Spleen (tissue), 11 donors: ENCODE results near the gene ITSN1. TPM values are rescaled to one million over a fixed set of nuclear protein-coding genes. Genes with fewer than 3 reads are reported as not detected.

ENCODE experiments used
- DNase-seq: peaks from one replicate; pipeline ENCODE4 v3.0.0-alpha.2; 2020
- H3K27ac ChIP-seq, 8 donors: fragments of 200-600 bp; sonication (generic) in 7 of 8; 1 replicate in 4 of 8; 2 replicates in 4 of 8; pipeline versions ENCODE4 v1.5.0 to v1.8.0; 2016 to 2021; ENCODE audit warnings: inconsistent platforms in 4 of 8, mild to moderate bottlenecking in 4 of 8, moderate library complexity in 1 of 8
- H3K27me3 ChIP-seq, 7 donors: fragments of 200-600 bp; sonication (generic) in 6 of 7; replicated peaks in 1 of 7; 1 replicate in 4 of 7; 2 replicates in 3 of 7; pipeline versions ENCODE4 v1.5.0 to v1.8.0; 2016 to 2021; ENCODE audit warnings: inconsistent platforms in 3 of 7, mild to moderate bottlenecking in 1 of 7
- H3K36me3 ChIP-seq, 6 donors: fragments of 200-600 bp; sonication (generic) in 5 of 6; 1 replicate in 4 of 6; 2 replicates in 2 of 6; pipeline versions ENCODE4 v1.5.0 to v1.8.0; 2016 to 2021; ENCODE audit warnings: inconsistent platforms in 2 of 6
- H3K4me1 ChIP-seq, 6 donors: fragments of 200-600 bp; sonication (generic) in 5 of 6; 1 replicate in 3 of 6; 2 replicates in 3 of 6; pipeline versions ENCODE4 v1.5.0 to v1.8.0; 2016 to 2021; ENCODE audit warnings: inconsistent platforms in 3 of 6
- H3K4me3 ChIP-seq, 8 donors: fragments of 200-600 bp; sonication (generic) in 7 of 8; 1 replicate in 4 of 8; 2 replicates in 4 of 8; pipeline versions ENCODE4 v1.5.0 to v1.8.0; 2016 to 2021; ENCODE audit warnings: inconsistent platforms in 4 of 8, mild to moderate bottlenecking in 4 of 8, moderate library complexity in 2 of 8
- H3K9me3 ChIP-seq, 8 donors: fragments of 200-600 bp; sonication (generic) in 7 of 8; 1 replicate in 4 of 8; 2 replicates in 4 of 8; pipeline versions ENCODE4 v1.5.0 to v1.8.0; 2016 to 2021; ENCODE audit warnings: inconsistent platforms in 4 of 8
- CTCF ChIP-seq, 11 experiments: fragments of 200-600 bp in 7 of 11; fragments of 450-650 bp in 4 of 11; sonication (generic) in 4 of 11; IDR thresholded peaks in 8 of 11; conservative IDR thresholded peaks in 3 of 11; 1 replicate in 7 of 11; 2 replicates in 4 of 11; pipeline versions ENCODE4 v1.4.0 to v1.8.0; 2016 to 2021; ENCODE audit warnings: antibody characterized with exemption in 11 of 11, inconsistent platforms in 4 of 11, mild to moderate bottlenecking in 1 of 11
- POLR2A ChIP-seq, 3 donors: fragments of 450-650 bp; IDR thresholded peaks; one replicate each; pipeline ENCODE4 v1.5.1; 2017; ENCODE audit warnings: antibody characterized with exemption in 3 of 3, mild to moderate bottlenecking in 1 of 3
- POLR2AphosphoS5 ChIP-seq, 3 donors: sonication (generic); formaldehyde crosslinking; IDR thresholded peaks; one replicate each; pipeline ENCODE4 v1.5.1; 2017; ENCODE audit warnings: antibody characterized with exemption in 3 of 3
- WGBS, 5 donors: extraction: QIAGEN DNeasy Blood & Tissue Kit in 3 of 5; methylation state at CpG; one replicate each; pipeline versions ENCODE4 v1.1.5 to v1.1.7; 2013 to 2018; 5-methylcytosine and 5-hydroxymethylcytosine counted together
- intact Hi-C: fragments of 100-400 bp; cut with DNase I; formaldehyde crosslinking; loops from one replicate; pipeline ENCODE4 v1.15.0; 2023; ENCODE audit warnings: low total_unique reads
- polyA plus RNA-seq, 3 donors: library from polyadenylated mRNA; stranded (reverse); fragments of 200-250 nt; gene quantifications; one replicate each; pipeline ENCODE4 v1.2.1, GENCODE V29; 2013
- total RNA-seq, 7 donors: library from RNA; depleted of rRNA in 3 of 7; stranded (reverse); fragments of >200 nt in 3 of 7; fragmentation: NEBNext Ultra II Directional in 4 of 7; extraction: Animal tissue kit (Norgen Biotek cat#: 25700) in 4 of 7; gene quantifications; one replicate each; pipeline versions ENCODE4 v1.1.0 to v1.2.1, GENCODE V29; 2016 to 2021
- donor health status: healthy with polysubstance abuse.
- donor health status: DM: no; HTN: no; CAD: no; lungs with moderate emphysema.
- donor health status: DM: no; HTN: no; CAD: no.
- donor health status: Bipolar disorder and iron deficiency.
- donor health status: healthy.
- donor health status: DM: no; HTN: no; CAD: no.
- donor health status: DM: yes; HTN: yes; CAD: no.

Gene ITSN1
- total and polyA plus RNA-seq, 10 donors: 4.1 to 89.0 (median 42.6) TPM

- intact Hi-C loops: no loop called here
These were observed 202.5 kb downstream of the ITSN1 start for GRCh38 chr21:33844890-33845205.

GRCh38 chr21:33846141-33846540 is 203.8 kb downstream of the ITSN1 start:
- intact Hi-C loops: no loop called here
- Histone ChIP-seq H3K27ac (no peak overlapping the region), H3K4me1 (peaks cover 0 to 21% (median 4%) of the 10 kb centered on the region in 6 donors), H3K27me3 (no peaks in the 10 kb centered on the region), H3K4me3 (no peak overlapping the region), H3K36me3 (no peaks in the 10 kb centered on the region), H3K9me3 (peaks cover 0 to 8% (median 0%) of the 10 kb centered on the region in 8 donors)
- 74 to 98% (median 84%) methylated on average over 3 of the region's 3 CpGs for WGBS, 5 donors
- TF ChIP-seq CTCF (IDR thresholded peaks at IDR 0.05 in 8 of 11, conservative IDR thresholded peaks at IDR 0.05 in 3 of 11) (no peak), POLR2A (IDR thresholded peaks at IDR 0.05) (no peak), POLR2AphosphoS5 (IDR thresholded peaks at IDR 0.05) (no peak)
- no peak for DNase-seq

More at GRCh38 chr21:33844890-33845205, 202.5 kb downstream of the ITSN1 start:
- Histone ChIP-seq H3K27me3 (no peaks in the 10 kb centered on the region), H3K4me3 (no peak overlapping the region), H3K36me3 (no peaks in the 10 kb centered on the region), H3K4me1 (peaks cover 0 to 21% (median 4%) of the 10 kb centered on the region in 6 donors), H3K27ac (no peak overlapping the region), H3K9me3 (peaks cover 0 to 8% (median 0%) of the 10 kb centered on the region in 8 donors)
- DNase-seq: no peak
- 89 to 95% (median 90%) methylated on average over 6 of the region's 6 CpGs for WGBS, 5 donors
- TF ChIP-seq POLR2AphosphoS5 (IDR thresholded peaks at IDR 0.05): no peak
- no peak for TF ChIP-seq CTCF (IDR thresholded peaks at IDR 0.05 in 8 of 11, conservative IDR thresholded peaks at IDR 0.05 in 3 of 11)
- TF ChIP-seq POLR2A (IDR thresholded peaks at IDR 0.05): no peak

GRCh38 chr21:33847588-33848248 is 205.4 kb downstream of the ITSN1 start:
- H3K27me3 ChIP-seq: no peaks in the 10 kb centered on the region
- no peaks in the 10 kb centered on the region for H3K36me3 ChIP-seq
- intact Hi-C loops: no loop called here
- 92 to 95% (median 94%) methylated on average over 17 to 19 of the region's 19 CpGs for WGBS, 5 donors
- DNase-seq: no peak
- H3K4me3 ChIP-seq: no peak overlapping the region
- H3K27ac ChIP-seq: no peak overlapping the region
- H3K9me3 ChIP-seq: peaks cover 0 to 8% (median 0%) of the 10 kb centered on the region in 8 donors
- TF ChIP-seq CTCF (IDR thresholded peaks at IDR 0.05 in 8 of 11, conservative IDR thresholded peaks at IDR 0.05 in 3 of 11) (no peak), POLR2AphosphoS5 (IDR thresholded peaks at IDR 0.05) (no peak), POLR2A (IDR thresholded peaks at IDR 0.05) (no peak)
- peaks cover 0 to 13% (median 4%) of the 10 kb centered on the region in 6 donors for H3K4me1 ChIP-seq

- 78 to 87% (median 82%) methylated on average over 17 of the region's 17 CpGs for WGBS, 5 donors
- no peak for DNase-seq
- peaks cover 0 to 8% (median 0%) of the 10 kb centered on the region in 8 donors for H3K9me3 ChIP-seq
- no peak overlapping the region for H3K27ac ChIP-seq
- intact Hi-C loops: no loop called here
- H3K4me3 ChIP-seq: no peak overlapping the region
- no peaks in the 10 kb centered on the region for H3K27me3 ChIP-seq
- no peak for TF ChIP-seq POLR2AphosphoS5 (IDR thresholded peaks at IDR 0.05)
- no peak for TF ChIP-seq POLR2A (IDR thresholded peaks at IDR 0.05)
- no peak for TF ChIP-seq CTCF (IDR thresholded peaks at IDR 0.05 in 8 of 11, conservative IDR thresholded peaks at IDR 0.05 in 3 of 11)
- H3K36me3 ChIP-seq: no peaks in the 10 kb centered on the region
- H3K4me1 ChIP-seq: peaks cover 0 to 6% (median under 1%) of the 10 kb centered on the region in 6 donors
These were observed 206.1 kb downstream of the ITSN1 start for GRCh38 chr21:33848249-33848953.
